HFF-Myc (cell line): Measurements from ENCODE around the gene CCDC201.
A peak's percentile ranks its signal among the peaks of the same experiment; 100 is the strongest.

ENCODE experiments used
- DNase-seq: peaks from one replicate; pipeline ENCODE4 v3.0.0-alpha.2; 2011; ENCODE audit warnings: low read depth; ENCODE audit errors: extremely low read depth
- H3K4me3 ChIP-seq: replicated peaks from 2 replicates; pipeline ENCODE4 v1.5.1; 2011; ENCODE audit warnings: low read depth, mild to moderate bottlenecking, control low read depth, low read length
- TF ChIP-seq, protein P1 (sequence below): IDR thresholded peaks from 2 replicates; pipeline ENCODE4 v1.5.1; 2012; ENCODE audit warnings: mild to moderate bottlenecking, low read depth, low read length, control low read depth; ENCODE audit errors: missing control alignments

Gene CCDC201

DNA sequence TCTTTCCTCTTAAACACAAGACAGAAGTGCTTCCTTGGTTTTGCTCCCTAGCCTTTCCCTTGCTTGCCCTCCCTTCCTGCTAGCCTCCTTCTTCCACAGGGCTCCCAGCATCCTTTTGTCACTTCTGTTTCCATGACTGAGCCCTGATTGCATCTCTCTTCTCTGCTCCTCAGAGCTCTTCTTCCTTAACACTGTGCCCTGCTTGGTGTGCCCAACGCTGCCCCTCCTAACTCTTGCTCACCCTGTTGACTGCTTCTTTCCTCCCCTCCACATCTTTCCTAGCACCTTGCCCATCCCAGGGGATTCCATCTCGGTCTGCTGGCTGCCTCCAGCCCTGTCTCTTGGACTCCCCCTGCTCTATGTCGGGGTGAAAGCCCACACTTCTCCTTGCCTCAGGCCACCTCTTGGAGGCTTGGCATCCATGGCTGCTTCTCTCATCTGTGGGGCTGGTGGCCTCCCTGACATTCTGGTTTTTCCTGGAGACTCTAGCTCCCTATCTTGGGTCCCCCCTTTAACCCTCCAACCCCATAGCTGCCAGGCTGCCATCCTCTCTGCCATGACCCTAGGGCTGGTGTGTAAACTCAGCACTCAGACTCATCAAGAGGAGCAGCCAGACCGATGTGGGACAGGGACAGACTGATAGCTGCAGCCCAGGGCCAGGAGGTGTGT lies 21.2 kb upstream of the CCDC201 start:
- TF ChIP-seq, protein P1, sequence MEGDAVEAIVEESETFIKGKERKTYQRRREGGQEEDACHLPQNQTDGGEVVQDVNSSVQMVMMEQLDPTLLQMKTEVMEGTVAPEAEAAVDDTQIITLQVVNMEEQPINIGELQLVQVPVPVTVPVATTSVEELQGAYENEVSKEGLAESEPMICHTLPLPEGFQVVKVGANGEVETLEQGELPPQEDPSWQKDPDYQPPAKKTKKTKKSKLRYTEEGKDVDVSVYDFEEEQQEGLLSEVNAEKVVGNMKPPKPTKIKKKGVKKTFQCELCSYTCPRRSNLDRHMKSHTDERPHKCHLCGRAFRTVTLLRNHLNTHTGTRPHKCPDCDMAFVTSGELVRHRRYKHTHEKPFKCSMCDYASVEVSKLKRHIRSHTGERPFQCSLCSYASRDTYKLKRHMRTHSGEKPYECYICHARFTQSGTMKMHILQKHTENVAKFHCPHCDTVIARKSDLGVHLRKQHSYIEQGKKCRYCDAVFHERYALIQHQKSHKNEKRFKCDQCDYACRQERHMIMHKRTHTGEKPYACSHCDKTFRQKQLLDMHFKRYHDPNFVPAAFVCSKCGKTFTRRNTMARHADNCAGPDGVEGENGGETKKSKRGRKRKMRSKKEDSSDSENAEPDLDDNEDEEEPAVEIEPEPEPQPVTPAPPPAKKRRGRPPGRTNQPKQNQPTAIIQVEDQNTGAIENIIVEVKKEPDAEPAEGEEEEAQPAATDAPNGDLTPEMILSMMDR: no peak
- no peak for DNase-seq
- H3K4me3 ChIP-seq: no peak overlapping the region

DNA sequence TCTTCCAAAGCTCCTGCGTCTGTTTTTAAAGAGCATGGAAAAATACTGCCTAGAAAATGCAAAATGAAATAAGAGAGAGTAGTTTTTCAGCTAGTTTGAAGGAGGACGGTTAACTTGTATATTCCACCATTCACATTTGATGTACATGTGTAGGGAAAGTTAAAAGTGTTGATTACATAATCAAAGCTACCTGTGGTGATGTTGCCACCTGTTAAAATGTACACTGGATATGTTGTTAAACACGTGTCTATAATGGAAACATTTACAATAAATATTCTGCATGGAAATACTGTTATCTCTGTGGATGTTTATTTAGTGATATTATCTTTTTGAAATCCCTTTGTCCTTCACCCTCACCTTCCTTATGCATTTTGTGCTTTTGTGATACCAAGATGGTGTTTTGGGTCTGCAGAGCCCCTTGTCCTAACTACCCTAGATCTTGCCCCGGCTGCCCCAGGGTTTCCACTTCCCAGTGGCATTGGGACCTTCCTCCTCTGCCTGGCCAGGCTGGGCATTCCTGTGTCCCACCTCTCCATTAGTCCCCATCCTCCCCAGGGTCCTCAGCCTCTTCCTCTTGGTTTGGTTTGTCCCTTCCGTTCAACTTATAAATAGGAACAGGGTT lies 20.6 kb upstream of the CCDC201 start:
- no peak for DNase-seq
- TF ChIP-seq, protein P1: no peak
- H3K4me3 ChIP-seq: no peak overlapping the region

DNA sequence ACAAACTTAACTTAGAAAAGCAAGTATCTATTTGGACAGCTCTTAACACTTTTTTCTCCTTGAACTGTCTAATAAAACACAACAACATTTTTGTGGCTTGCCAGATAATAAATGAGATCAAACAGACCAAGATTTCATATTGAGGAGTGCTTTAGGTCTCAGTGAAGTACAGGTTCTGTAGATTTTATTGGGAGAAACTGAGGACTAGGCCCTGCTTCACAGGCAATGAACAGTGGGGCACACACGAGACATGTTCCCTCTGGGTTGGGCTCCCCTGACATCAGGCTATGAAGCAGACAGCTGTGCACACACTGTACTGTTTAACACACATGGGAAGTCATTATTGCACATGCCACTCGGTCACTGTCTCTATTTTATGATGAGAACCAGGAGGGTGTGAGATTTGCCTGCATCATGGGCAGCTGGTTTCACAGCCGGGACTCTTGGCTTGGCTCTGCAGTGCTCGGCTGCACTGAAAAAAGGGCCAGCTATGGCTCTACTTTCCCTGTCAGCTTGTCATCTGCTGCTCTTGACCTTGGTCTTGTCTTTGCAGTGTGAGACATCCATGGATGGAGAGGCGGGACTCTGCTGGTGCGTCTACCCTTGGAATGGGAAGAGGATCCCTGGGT lies 19.6 kb upstream of the CCDC201 start:
- DNase-seq: no peak
- H3K4me3 ChIP-seq: no peak overlapping the region
- TF ChIP-seq, protein P1: no peak

DNA sequence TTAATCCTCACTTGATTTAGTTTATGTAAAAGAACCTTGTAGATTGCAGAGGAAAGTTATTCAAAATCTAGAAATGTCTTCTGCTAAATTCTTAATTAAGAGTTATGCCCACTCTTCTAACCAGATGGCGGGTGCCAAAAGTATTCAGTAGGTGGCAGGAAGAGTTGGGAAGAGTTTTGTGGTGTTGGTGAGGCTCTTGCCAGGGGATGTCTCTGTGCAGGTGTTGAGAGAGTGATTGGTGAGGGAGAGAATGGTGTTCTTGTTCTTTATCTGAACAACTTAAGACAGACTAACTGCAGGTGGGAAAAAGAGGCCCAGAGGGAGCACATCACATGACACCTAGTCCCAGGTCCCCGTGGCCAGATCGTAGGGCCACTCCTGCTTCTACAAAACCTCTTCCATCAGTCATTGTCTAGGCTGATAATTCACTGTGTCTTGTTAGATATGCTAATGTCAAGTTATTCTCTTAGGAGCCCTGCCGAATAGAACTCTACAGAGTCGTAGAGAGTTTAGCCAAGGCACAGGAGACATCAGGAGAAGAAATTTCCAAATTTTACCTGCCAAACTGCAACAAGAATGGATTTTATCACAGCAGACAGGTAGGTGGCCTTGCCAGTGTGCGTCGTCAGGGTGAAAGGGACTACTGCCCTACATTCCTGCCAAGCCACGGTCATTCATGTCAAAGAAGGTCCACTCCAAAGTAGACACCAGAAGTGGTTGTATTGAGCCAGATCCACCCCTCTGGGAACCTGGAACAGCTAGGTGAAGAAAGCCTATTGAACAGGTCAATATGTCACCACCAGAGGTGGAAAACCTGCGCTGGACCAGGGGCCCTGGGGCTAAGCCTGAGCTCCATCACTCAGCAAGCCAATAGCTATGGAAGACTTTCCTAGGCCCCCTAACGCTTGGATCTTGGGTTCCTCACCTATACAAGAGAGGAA lies 18.9 kb upstream of the CCDC201 start:
- TF ChIP-seq, protein P1: no peak
- no peak overlapping the region for H3K4me3 ChIP-seq
- DNase-seq: no peak

DNA sequence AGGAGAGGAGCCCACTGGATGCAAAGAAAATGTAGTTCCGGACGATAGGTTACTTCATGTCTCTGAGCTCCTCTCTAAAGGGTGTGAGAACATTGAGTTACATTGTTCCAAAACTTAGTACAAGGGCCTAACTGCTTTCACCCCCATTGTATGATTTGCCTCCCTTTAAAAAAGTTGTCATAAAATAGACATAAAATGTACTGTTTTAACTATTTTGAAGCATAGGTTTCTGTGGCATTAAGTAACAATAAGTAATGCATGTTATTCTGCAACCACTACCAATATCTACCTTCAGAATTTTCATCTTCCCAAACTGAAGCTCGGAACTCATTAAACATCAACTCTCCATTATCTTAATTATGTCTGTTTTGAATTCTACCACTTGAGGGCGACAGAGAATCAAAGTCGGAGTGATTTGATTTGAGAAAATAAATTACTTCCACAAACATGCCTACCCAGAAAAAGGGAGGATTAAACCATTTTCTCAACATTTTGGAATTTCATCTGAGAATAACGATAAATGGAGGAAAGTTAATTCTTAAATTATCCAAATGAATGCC lies 18.1 kb upstream of the CCDC201 start:
- TF ChIP-seq, protein P1: peak; percentile 34
- H3K4me3 ChIP-seq: no peak overlapping the region
- DNase-seq: peak; percentile 19
